HEK293 (cell line): ENCODE measurements around the gene CASZ1.

Experiments used
- AEBP2 ChIP-seq: fragments of 450-650 bp; formaldehyde crosslinking; IDR thresholded peaks from 2 replicates; pipeline ENCODE4 v1.5.1; 2016; ENCODE audit warnings: missing biosample characterization, missing genetic modification characterization, borderline replicate concordance
- INSM2 ChIP-seq: fragments of 450-650 bp; formaldehyde crosslinking; IDR thresholded peaks from 2 replicates; pipeline ENCODE4 v1.5.1; 2016; ENCODE audit warnings: missing biosample characterization, missing genetic modification characterization
- KLF1 ChIP-seq: fragments of 450-650 bp; formaldehyde crosslinking; IDR thresholded peaks from 2 replicates; pipeline ENCODE4 v1.5.1; 2016; ENCODE audit warnings: missing biosample characterization, missing genetic modification characterization
- MZF1 ChIP-seq: fragments of 450-650 bp; formaldehyde crosslinking; IDR thresholded peaks from 2 replicates; pipeline ENCODE4 v1.5.1; 2017; ENCODE audit warnings: missing biosample characterization, missing genetic modification characterization, borderline replicate concordance
- PBX3 ChIP-seq: sonication (generic); formaldehyde crosslinking; IDR thresholded peaks from 2 replicates; pipeline ENCODE4 v1.8.1; 2022; ENCODE audit warnings: mild to moderate bottlenecking, moderate library complexity, missing genetic modification reagents
- ZBTB44 ChIP-seq: fragments of 450-650 bp; IDR thresholded peaks from 2 replicates; pipeline ENCODE4 v1.5.1; 2018; ENCODE audit warnings: missing biosample characterization, mild to moderate bottlenecking, missing genetic modification characterization
- ZBTB49 ChIP-seq: fragments of 450-650 bp; formaldehyde crosslinking; IDR thresholded peaks from 2 replicates; pipeline ENCODE4 v1.5.1; 2016; ENCODE audit warnings: missing biosample characterization, missing genetic modification characterization, low read depth
- ZBTB7A ChIP-seq: fragments of 450-650 bp; formaldehyde crosslinking; IDR thresholded peaks from 2 replicates; pipeline ENCODE4 v1.5.1; 2016; ENCODE audit warnings: low read depth, missing biosample characterization, missing genetic modification characterization
- ZNF138 ChIP-seq: fragments of 450-650 bp; formaldehyde crosslinking; IDR thresholded peaks from 2 replicates; pipeline ENCODE4 v1.5.1; 2016; ENCODE audit warnings: missing biosample characterization, missing genetic modification characterization, borderline replicate concordance
- ZNF146 ChIP-seq: fragments of 450-650 bp; formaldehyde crosslinking; IDR thresholded peaks from 2 replicates; pipeline ENCODE4 v1.5.1; 2016; ENCODE audit warnings: missing biosample characterization, missing genetic modification characterization
- ZNF155 ChIP-seq: fragments of 450-650 bp; formaldehyde crosslinking; IDR thresholded peaks from 2 replicates; pipeline ENCODE4 v1.5.1; 2016; ENCODE audit warnings: missing biosample characterization, missing genetic modification characterization
- ZNF174 ChIP-seq: fragments of 450-650 bp; formaldehyde crosslinking; IDR thresholded peaks from 2 replicates; pipeline ENCODE4 v1.5.0; 2017; ENCODE audit warnings: missing biosample characterization, mild to moderate bottlenecking, missing genetic modification characterization
- ZNF18 ChIP-seq: fragments of 450-650 bp; formaldehyde crosslinking; IDR thresholded peaks from 2 replicates; pipeline ENCODE4 v1.5.1; 2016; ENCODE audit warnings: missing biosample characterization, missing genetic modification characterization
- ZNF19 ChIP-seq: fragments of 450-650 bp; formaldehyde crosslinking; IDR thresholded peaks from 2 replicates; pipeline ENCODE4; 2016; ENCODE audit warnings: missing biosample characterization, missing genetic modification characterization, low read depth
- ZNF24 ChIP-seq: fragments of 450-650 bp; formaldehyde crosslinking; IDR thresholded peaks from 2 replicates; pipeline ENCODE4 v1.5.1; 2016; ENCODE audit warnings: missing biosample characterization, missing genetic modification characterization
- ZNF362 ChIP-seq: fragments of 450-650 bp; formaldehyde crosslinking; IDR thresholded peaks from 2 replicates; pipeline ENCODE4 v1.5.1; 2016; ENCODE audit warnings: missing biosample characterization, missing genetic modification characterization
- ZNF391 ChIP-seq: fragments of 450-650 bp; formaldehyde crosslinking; IDR thresholded peaks from 2 replicates; pipeline ENCODE4 v1.5.1; 2016; ENCODE audit warnings: low read depth, missing biosample characterization, missing genetic modification characterization, borderline replicate concordance
- ZNF488 ChIP-seq: fragments of 450-650 bp; formaldehyde crosslinking; IDR thresholded peaks from 2 replicates; pipeline ENCODE4 v1.5.1; 2016; ENCODE audit warnings: missing biosample characterization, missing genetic modification characterization
- ZNF521 ChIP-seq: fragments of 450-650 bp; formaldehyde crosslinking; IDR thresholded peaks from 2 replicates; pipeline ENCODE4 v1.5.1; 2017; ENCODE audit warnings: missing biosample characterization, mild to moderate bottlenecking, missing genetic modification characterization
- ZNF704 ChIP-seq: fragments of 450-650 bp; formaldehyde crosslinking; IDR thresholded peaks from 2 replicates; pipeline ENCODE4 v1.5.1; 2016; ENCODE audit warnings: missing biosample characterization, missing genetic modification characterization
- ZNF776 ChIP-seq: fragments of 450-650 bp; formaldehyde crosslinking; IDR thresholded peaks from 2 replicates; pipeline ENCODE4 v1.5.0; 2017; ENCODE audit warnings: missing biosample characterization, missing genetic modification characterization, borderline replicate concordance
- ZSCAN23 ChIP-seq: fragments of 450-650 bp; formaldehyde crosslinking; IDR thresholded peaks from 2 replicates; pipeline ENCODE4 v1.5.1; 2016; ENCODE audit warnings: missing biosample characterization, missing genetic modification characterization
- ZSCAN30 ChIP-seq: fragments of 450-650 bp; IDR thresholded peaks from 2 replicates; pipeline ENCODE4 v1.5.1; 2018; ENCODE audit warnings: missing biosample characterization, mild to moderate bottlenecking, missing genetic modification characterization, moderate library complexity

CASZ1 gene

GRCh38 chr1:10796029-10796944, at the start of gene CASZ1 (continued):
- TF ChIP-seq ZBTB7A (tag by site-specific recombination): peak; percentile 93
- peak; percentile 80; the same call in 1 of the 2 replicates for TF ChIP-seq ZSCAN30 (tag by site-specific recombination)
- no peak for TF ChIP-seq ZNF19
- TF ChIP-seq ZNF776 (tag by site-specific recombination): no peak
- no peak for TF ChIP-seq ZNF521
- TF ChIP-seq ZBTB49 (tag by site-specific recombination): no peak
- TF ChIP-seq ZNF488 (tag by site-specific recombination): no peak
- peak; percentile 82 for TF ChIP-seq KLF1
- no peak for TF ChIP-seq ZNF174 (tag by site-specific recombination)
- peak; percentile 71; the same call in 1 of the 2 replicates for TF ChIP-seq PBX3 (CRISPR knock-in tag)
- peak; percentile 73; the same call in 1 of the 2 replicates for TF ChIP-seq ZBTB44
- no peak for TF ChIP-seq AEBP2 (tag by site-specific recombination)
- peak; percentile 69 for TF ChIP-seq ZNF18 (tag by site-specific recombination)
- peak; percentile 50; the same call in 1 of the 2 replicates for TF ChIP-seq ZNF146
- TF ChIP-seq ZNF362 (tag by site-specific recombination): no peak
- TF ChIP-seq ZNF704 (tag by site-specific recombination): no peak
- peak; percentile 89 for TF ChIP-seq ZNF24 (tag by site-specific recombination)
- no peak for TF ChIP-seq ZNF155 (tag by site-specific recombination)
- TF ChIP-seq ZNF138: no peak
- TF ChIP-seq ZNF391 (tag by site-specific recombination): peak; percentile 83; the same call in 1 of the 2 replicates
- TF ChIP-seq INSM2 (tag by site-specific recombination): peak; percentile 89
- no peak for TF ChIP-seq MZF1 (tag by site-specific recombination)
- peak; percentile 27; the same call in 1 of the 2 replicates for TF ChIP-seq ZSCAN23 (tag by site-specific recombination)
